GM21447 (cell line): ENCODE results near the gene DNAH9.

Experiments used
- ATAC-seq: cut with Tn5 transposase; IDR thresholded peaks from one replicate; pipeline ENCODE4 v1.9.1; 2021; ENCODE audit not compliant: unreplicated experiment

DNAH9 gene

DNA sequence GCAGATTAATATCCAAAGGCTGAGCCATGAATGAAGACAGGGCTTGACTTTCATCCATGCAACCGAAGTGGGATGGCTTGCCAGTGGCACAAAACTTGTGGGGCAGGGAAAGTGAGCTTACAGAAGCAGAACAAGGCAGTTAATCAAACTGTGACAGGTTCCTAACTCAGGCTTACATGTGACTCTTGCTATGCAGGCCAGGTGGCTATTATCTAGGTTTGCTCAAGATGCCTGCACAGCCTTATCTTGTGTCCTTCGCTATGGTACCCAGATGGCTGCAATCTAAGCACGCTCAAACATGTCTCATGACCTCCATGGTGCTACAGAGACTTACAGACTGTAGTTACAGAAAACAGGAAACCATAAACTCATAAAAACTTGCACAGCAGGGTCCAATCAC lies 8.6 kb upstream of the DNAH9 start:
- no peak for ATAC-seq

GRCh38 chr17:11601661-11602060 lies 3.4 kb downstream of the DNAH9 start:
- ATAC-seq = no peak

DNA sequence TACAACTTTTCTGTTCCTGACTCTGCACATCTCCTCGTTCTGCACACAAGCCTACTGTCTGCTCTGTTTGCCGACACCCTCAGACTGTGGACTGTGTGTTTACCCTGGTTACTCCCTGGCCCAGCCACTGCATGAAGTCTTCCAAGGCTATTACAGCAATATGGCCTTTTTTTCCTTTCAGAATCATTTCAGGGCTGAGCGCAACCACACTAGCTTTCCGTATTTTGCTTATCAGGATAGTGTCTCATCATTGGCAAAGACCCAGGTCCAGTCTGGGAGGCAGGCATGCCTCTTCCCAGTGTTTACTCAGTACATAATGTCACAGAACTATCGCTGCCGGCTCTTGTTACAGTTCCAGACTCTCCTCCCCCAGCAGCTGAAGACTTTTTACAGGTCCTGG lies 10.1 kb downstream of the DNAH9 start:
- ATAC-seq = no peak

DNA sequence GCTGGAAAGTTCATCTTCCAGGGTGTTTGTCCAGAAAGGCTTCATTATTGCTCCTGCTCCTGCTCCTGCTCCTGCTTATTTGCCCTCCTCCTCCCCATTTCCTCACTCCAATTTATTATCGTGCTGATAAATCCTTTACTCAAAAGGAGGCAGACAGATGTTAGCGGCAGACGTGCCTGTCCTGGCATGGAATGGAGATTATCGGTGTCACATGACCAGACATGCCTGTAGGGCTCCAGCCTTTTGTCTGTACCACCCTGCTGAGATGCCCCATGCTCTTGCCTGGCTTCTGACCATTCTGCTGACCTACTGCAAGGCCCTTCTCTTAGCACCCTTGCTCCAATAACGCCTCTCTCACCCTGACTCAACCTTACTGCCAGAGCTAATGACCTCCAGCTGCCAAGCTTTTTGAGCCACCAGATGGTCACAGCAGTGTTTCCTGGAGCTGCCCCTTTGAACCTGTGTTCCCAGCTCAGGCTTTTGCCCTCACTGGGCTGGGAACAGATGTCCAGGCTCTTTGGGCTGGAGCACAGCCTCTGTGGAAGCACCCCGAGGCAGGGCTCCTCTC lies 12.8 kb downstream of the DNAH9 start:
- ATAC-seq = no peak

DNA sequence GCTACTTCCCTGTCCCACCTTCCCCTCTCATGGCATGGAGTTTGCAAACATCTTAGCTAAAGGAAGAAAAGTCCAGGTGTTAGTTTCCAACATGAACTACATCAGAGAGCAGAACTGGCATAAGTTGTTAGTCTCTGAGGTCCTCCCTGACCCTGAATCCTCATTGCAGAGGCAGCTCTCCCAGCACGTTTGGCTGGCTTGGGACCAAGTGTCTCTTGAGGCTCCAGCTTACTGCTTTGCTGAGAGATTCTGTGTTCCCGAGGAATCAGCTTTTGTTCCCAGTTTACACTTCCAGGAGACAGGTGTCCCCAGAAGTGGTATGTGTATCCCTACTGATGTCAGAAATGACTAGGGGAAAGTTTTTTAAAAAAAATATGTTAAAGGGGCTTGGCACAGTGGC lies 14.7 kb downstream of the DNAH9 start:
- ATAC-seq = no peak

GRCh38 chr17:11618861-11619566 lies 20.7 kb downstream of the DNAH9 start:
- no peak for ATAC-seq

- no peak for ATAC-seq
These were observed 24.2 kb downstream of the DNAH9 start for GRCh38 chr17:11622492-11622891.

- ATAC-seq = no peak
These were observed 26.7 kb downstream of the DNAH9 start for GRCh38 chr17:11624976-11625375.

GRCh38 chr17:11625878-11626277 lies 27.6 kb downstream of the DNAH9 start:
- ATAC-seq = no peak

GRCh38 chr17:11627301-11627940 lies 29.2 kb downstream of the DNAH9 start:
- no peak for ATAC-seq

GRCh38 chr17:11628374-11628773 lies 30.1 kb downstream of the DNAH9 start:
- ATAC-seq = no peak

- no peak for ATAC-seq
These were observed 30.6 kb downstream of the DNAH9 start for GRCh38 chr17:11628831-11629230.

DNA sequence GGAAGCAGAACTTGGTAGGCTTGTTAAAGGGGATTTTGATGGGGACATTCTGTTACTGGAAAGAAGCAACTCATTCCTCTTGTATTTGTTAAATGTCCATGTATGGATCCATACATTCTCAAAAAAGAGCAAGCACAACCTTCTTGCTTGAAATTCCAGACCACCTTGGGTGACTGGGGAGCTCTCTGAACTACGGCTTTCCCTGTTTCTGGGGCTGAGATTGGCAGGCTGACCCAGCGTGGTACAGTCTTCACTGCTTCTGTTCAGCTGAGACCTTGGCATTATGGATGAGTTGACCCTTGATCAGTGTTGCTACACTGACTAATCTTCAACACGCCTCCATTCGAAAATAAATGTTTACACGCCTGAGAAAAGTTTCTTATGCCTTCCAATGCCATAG lies 38.5 kb downstream of the DNAH9 start:
- ATAC-seq = no peak

DNA sequence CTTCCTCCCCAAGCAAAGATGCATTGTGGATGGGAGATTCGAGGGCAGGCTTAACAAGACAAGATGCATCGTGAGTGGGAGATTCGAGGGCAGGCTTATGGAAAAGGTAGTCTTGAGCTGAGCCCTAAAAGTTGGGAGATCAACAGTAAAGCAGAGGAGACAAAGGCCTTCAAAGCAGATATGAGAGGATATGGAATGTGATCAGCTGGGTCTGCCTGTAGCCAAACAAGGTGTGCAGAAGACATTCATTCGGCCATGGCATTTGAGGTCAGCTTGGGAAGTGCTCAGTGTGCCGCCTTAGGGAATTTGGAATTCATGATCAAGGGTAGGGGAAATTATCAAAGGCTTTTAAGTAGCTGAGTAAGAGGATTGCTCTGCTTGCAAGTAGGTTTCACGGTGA lies 39.5 kb downstream of the DNAH9 start:
- no peak for ATAC-seq

GRCh38 chr17:11638700-11639265 lies 40.5 kb downstream of the DNAH9 start:
- ATAC-seq = no peak

DNA sequence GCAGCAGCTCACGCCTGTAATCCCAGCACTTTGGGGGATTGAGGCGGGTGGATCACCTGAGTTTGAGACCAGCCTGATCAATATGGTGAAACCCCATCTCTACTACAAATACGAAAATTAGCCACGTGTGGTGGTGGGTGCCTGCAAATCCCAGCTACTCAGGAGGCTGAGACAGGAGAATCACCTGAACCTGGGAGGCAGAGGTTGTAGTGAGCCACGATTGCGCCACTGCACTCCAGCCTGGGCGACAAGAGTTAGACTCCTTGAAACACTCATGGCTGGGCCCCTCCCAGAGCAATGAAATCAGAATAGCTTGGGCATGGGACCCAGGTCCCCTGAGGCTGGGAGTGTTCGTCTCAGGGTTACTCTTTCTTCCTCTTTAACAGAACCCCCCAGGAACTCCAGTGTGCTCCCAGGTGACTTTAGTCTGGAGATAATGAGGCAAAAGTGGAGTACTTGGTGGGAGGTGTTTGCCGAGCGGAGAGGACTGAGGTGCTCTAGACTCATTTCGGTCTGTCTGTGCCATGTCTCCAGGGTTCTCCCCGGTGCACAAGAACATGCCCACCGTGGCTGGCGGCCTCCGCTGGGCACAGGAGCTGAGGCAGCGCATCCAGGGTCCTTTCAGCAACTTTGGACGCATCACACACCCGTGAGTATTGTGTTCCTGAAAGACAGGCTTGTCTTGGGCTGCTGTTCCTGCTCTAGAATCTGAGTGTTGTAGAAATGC lies 41.6 kb downstream of the DNAH9 start:
- ATAC-seq = no peak

GRCh38 chr17:11640463-11640814 lies 42.2 kb downstream of the DNAH9 start:
- ATAC-seq = no peak

DNA sequence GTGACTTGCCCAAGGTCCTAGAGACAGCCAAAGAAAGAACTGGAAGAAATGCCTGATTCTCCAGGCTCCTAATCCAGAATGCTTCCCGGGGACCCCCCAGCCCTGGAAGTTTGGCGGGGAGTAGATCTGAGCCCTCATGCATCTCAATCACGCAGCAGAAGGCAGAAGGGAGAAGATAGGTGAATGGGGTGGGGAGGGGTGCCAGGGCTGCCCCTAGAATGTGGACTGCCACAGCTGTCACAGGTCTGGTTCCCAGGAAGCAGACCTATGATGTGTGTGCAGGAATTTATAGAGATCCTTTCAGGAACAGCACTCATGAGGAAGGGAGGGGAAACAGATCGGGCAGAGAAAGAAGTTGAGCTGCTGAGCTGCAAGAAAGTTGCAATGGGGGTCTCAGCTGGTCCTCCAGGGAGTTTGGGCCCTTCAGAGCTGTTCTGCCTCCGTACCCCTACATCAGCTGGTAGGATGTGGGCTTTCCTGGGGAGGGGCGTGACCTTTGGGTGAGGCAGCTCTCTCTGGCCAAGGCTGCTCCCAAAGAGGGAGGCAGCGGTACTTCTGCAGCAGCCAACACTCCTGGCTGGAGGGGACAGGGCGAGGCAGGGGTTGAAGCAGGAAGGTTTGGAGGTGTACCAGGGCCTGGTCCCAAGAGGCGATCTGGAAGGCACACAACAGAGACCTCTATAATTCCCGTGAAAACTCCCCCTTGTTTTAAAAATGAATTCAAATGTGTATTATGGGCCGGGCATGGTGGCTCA lies 43.4 kb downstream of the DNAH9 start:
- ATAC-seq = no peak

DNA sequence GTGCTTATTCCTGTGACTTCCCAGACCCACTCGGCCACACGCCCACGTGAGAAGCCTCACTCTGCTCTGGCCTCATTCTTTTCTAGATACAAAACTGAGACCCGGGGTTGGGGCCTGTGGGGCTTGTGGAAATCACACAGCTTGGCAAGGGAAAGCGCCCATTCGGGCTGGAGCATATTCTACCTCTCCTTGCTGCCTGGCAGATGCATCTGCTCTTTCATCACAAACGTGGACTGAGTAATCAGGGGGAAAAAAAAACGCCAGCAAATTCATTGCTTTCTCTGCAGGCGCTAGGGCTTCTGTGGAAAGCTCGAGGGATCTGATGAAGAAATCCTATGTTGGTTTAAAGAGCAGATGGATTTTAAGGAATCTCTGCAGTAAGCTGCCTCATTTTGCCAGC lies 44.4 kb downstream of the DNAH9 start:
- no peak for ATAC-seq

GRCh38 chr17:11643851-11644250 lies 45.6 kb downstream of the DNAH9 start:
- no peak for ATAC-seq
